ENCODE data around the gene ZBTB3. TPM values are rescaled to one million over a fixed set of nuclear protein-coding genes. Genes with fewer than 3 reads are reported as not detected.

The ZBTB3 gene
- total RNA-seq, 2 donors from 2014 or later, result 16.9 to 33.8 TPM

GRCh38 chr11:62713343-62713742 is 40.6 kb downstream of the ZBTB3 start:
- Histone ChIP-seq H3K27me3 (ENCODE audit: control insufficient read depth, insufficient read depth, low read length, poor library complexity, severe bottlenecking) (no peaks in the 10 kb centered on the region), H3K4me1 (ENCODE audit: control insufficient read depth, insufficient read depth, low read length) (peaks cover 9% of the 10 kb centered on the region), H3K36me3 (ENCODE audit: control insufficient read depth, insufficient read depth, low read length) (peaks cover 81% of the 10 kb centered on the region), H3K27ac (ENCODE audit: low read depth, low read length) (no peak overlapping the region), H3K9me3 (ENCODE audit: control insufficient read depth, low read length) (no peaks in the 10 kb centered on the region), H3K9ac (ENCODE audit: extremely low read depth, low read length, poor library complexity, severe bottlenecking) (no peak overlapping the region), H3K4me3 (ENCODE audit: low read length) (no peak overlapping the region)
- 86 to 100% methylated on average over 1 to 2 of the region's 2 CpGs for WGBS, 2 experiments (ENCODE audit: insufficient coverage in 1 of 2, insufficient read length in 1 of 2)
- no peaks in the 10 kb centered on the region for H3K27me3 Mint-ChIP-seq (ENCODE audit: insufficient read depth)
- DNase-seq, result no peak
- no peaks in the 10 kb centered on the region for H3K9me3 Mint-ChIP-seq
- peaks cover 45% of the 10 kb centered on the region for H3K4me1 Mint-ChIP-seq
- H3K36me3 Mint-ChIP-seq (ENCODE audit: low read depth), result peaks cover 71% of the 10 kb centered on the region
- peak overlapping the region; percentile 76 for H3K27ac Mint-ChIP-seq
- peak; percentile 24 for TF ChIP-seq CTCF (conservative IDR thresholded peaks at IDR 0.05)
- no peak overlapping the region for H3K4me3 Mint-ChIP-seq

GRCh38 chr11:62712861-62713260 is 41.1 kb downstream of the ZBTB3 start:
- no peak overlapping the region for H3K4me3 Mint-ChIP-seq
- H3K27ac ChIP-seq (ENCODE audit: low read depth, low read length), result no peak overlapping the region

DNA sequence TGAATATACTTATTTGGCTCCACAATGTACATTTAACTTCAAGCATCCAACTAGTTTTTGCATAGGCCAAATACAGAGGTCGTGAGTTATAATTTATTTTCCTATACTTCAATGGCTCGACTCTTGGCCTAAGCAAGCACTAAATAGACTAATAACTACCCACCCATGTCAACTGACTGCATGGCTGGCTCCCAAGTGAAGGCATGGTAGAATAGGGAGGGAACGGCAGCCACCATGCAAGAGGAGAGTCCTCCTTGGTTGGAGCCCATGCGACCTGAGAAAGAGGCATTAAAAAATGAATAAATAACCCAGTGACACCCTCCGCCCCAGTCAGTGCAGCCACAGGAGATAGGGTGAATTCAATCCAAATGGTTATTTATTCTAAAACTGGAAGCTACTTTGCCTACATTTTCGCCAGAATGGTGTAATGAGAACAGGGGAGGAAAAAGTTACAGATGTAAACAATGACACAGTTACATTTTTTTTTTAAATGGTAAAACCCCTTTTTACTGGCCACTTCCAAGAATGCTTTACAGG is 41.6 kb downstream of the ZBTB3 start:
- peaks cover 77% of the 10 kb centered on the region for H3K36me3 ChIP-seq (ENCODE audit: control insufficient read depth, insufficient read depth, low read length)
- Mint-ChIP-seq H3K36me3 (ENCODE audit: low read depth) (peaks cover 61% of the 10 kb centered on the region), H3K9me3 (no peaks in the 10 kb centered on the region), H3K27ac (peak overlapping the region; percentile 76), H3K4me3 (no peak overlapping the region), H3K4me1 (peaks cover 47% of the 10 kb centered on the region), H3K27me3 (ENCODE audit: insufficient read depth) (no peaks in the 10 kb centered on the region)
- no peak overlapping the region for H3K27ac ChIP-seq (ENCODE audit: low read depth, low read length)
- no peaks in the 10 kb centered on the region for H3K27me3 ChIP-seq (ENCODE audit: control insufficient read depth, insufficient read depth, low read length, poor library complexity, severe bottlenecking)
- H3K4me1 ChIP-seq (ENCODE audit: control insufficient read depth, insufficient read depth, low read length), result peaks cover 12% of the 10 kb centered on the region
- no peak overlapping the region for H3K9ac ChIP-seq (ENCODE audit: extremely low read depth, low read length, poor library complexity, severe bottlenecking)
- DNase-seq, result no peak
- WGBS, 2 experiments (ENCODE audit: insufficient coverage in 1 of 2, insufficient read length in 1 of 2), result 95 to 100% methylated on average over 2 to 6 of the region's 6 CpGs
- no peaks in the 10 kb centered on the region for H3K9me3 ChIP-seq (ENCODE audit: control insufficient read depth, low read length)
- no peak for TF ChIP-seq CTCF (conservative IDR thresholded peaks at IDR 0.05)
- H3K4me3 ChIP-seq (ENCODE audit: low read length), result no peak overlapping the region

More at GRCh38 chr11:62712861-62713260, 41.1 kb downstream of the ZBTB3 start:
- Histone ChIP-seq H3K9me3 (ENCODE audit: control insufficient read depth, low read length) (no peaks in the 10 kb centered on the region), H3K9ac (ENCODE audit: extremely low read depth, low read length, poor library complexity, severe bottlenecking) (no peak overlapping the region), H3K36me3 (ENCODE audit: control insufficient read depth, insufficient read depth, low read length) (peaks cover 80% of the 10 kb centered on the region), H3K4me3 (ENCODE audit: low read length) (no peak overlapping the region), H3K4me1 (ENCODE audit: control insufficient read depth, insufficient read depth, low read length) (peaks cover 12% of the 10 kb centered on the region), H3K27me3 (ENCODE audit: control insufficient read depth, insufficient read depth, low read length, poor library complexity, severe bottlenecking) (no peaks in the 10 kb centered on the region)
- peaks cover 46% of the 10 kb centered on the region for H3K4me1 Mint-ChIP-seq
- peaks cover 66% of the 10 kb centered on the region for H3K36me3 Mint-ChIP-seq (ENCODE audit: low read depth)
- no peaks in the 10 kb centered on the region for H3K9me3 Mint-ChIP-seq
- WGBS, 2 experiments (ENCODE audit: insufficient coverage in 1 of 2, insufficient read length in 1 of 2), result 96 to 100% methylated on average over 2 to 3 of the region's 3 CpGs
- TF ChIP-seq CTCF (conservative IDR thresholded peaks at IDR 0.05), result no peak
- H3K27me3 Mint-ChIP-seq (ENCODE audit: insufficient read depth), result no peaks in the 10 kb centered on the region
- DNase-seq, result no peak
- H3K27ac Mint-ChIP-seq, result peak overlapping the region; percentile 76

Data from endodermal cell (in vitro differentiated cells).